OCI-LY3 (cell line): ENCODE results near the gene RIPPLY1.

Source experiments
- EZH2phosphoT487 ChIP-seq: fragments of 200-600 bp; shearing (Covaris generic); IDR thresholded peaks from 2 replicates; pipeline ENCODE4 v1.6.1; 2018; ENCODE audit warnings: antibody characterized with exemption, mixed run types, low read depth
- TF ChIP-seq, protein P1 (sequence below): fragments of 200-600, 300-600 bp; sonication (generic); IDR thresholded peaks from 2 replicates; pipeline ENCODE4 v1.5.1; 2014; ENCODE audit warnings: antibody characterized with exemption, low read length, low read depth

DNA sequence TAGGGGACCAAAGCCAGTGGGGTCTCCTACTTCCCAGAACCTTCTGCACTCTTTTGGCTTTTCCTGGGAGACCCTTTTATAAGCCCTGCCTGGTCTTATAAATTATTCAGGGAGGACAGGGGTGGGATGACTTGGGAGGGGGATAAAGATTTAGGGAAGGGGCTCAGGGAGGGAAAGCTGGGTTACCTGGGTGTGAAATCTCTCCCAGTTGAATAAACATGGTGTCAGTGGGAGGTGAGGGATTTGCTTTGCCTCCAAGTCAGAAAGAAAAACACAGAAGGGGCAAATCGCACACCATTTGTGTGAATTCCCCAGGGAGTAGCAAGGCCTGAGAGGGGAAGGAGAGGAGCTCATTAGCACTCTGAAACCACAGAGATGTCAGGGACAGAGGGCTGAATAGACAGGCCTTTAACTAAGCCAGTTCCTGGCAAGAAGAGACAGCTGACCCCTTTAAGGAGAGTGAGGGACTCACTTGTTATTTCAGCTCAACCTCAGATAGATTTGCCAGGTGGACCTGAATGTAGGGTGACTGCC lies at the start of gene RIPPLY1:
- TF ChIP-seq, protein P1, sequence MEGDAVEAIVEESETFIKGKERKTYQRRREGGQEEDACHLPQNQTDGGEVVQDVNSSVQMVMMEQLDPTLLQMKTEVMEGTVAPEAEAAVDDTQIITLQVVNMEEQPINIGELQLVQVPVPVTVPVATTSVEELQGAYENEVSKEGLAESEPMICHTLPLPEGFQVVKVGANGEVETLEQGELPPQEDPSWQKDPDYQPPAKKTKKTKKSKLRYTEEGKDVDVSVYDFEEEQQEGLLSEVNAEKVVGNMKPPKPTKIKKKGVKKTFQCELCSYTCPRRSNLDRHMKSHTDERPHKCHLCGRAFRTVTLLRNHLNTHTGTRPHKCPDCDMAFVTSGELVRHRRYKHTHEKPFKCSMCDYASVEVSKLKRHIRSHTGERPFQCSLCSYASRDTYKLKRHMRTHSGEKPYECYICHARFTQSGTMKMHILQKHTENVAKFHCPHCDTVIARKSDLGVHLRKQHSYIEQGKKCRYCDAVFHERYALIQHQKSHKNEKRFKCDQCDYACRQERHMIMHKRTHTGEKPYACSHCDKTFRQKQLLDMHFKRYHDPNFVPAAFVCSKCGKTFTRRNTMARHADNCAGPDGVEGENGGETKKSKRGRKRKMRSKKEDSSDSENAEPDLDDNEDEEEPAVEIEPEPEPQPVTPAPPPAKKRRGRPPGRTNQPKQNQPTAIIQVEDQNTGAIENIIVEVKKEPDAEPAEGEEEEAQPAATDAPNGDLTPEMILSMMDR: no peak
- no peak for TF ChIP-seq EZH2phosphoT487
